ENCODE data around the gene TINAGL1. TPM values are rescaled to one million over a fixed set of nuclear protein-coding genes. Genes with fewer than 3 reads are reported as not detected.

Gene TINAGL1
- total RNA-seq, 4 donors from 2014 or later: 229 to 300 (median 272) TPM

DNA sequence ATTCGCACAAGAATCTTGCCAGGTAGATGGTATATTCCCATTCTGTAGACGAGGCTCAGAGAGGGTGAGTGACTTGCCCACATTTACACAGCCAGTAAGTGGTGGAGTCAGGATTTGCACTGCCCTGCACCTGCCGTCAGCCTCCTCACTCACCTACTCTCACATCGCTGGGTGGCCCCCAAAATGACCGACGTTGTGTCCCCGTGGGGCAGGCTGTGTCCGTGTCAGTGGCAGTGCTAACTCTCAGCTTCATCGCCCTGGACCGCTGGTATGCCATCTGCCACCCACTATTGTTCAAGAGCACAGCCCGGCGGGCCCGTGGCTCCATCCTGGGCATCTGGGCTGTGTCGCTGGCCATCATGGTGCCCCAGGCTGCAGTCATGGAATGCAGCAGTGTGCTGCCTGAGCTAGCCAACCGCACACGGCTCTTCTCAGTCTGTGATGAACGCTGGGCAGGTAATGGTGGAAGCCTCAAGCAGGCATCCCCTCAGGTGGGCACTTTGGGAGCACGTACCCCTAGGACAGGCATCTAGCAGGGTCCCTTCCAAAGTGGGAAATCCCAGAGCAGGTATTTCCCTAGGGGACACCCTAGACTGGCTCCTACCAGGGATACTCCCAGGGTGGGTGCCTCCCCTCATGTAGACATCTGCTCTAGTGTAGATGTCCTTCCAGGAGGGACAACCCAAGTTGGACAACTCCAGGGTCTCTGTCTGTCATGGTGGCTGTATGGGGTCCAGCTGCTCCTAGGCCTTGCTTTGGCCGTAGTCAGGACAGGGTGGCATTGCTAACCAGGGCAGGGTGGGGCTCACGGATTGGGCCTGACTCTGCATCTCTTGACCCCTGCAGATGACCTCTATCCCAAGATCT is 44.5 kb downstream of the TINAGL1 start:
- Histone ChIP-seq H3K27ac (no peak overlapping the region), H3K4me1 (peaks cover 4 to 13% (median 10%) of the 10 kb centered on the region in 4 donors), H3K9me3 (no peaks in the 10 kb centered on the region), H3K4me3 (no peak overlapping the region), H3K27me3 (peaks cover 20% of the 10 kb centered on the region), H3K36me3 (no peaks in the 10 kb centered on the region)
- no peak for DNase-seq
- intact Hi-C loops (cut with DNase I; ENCODE audit: low total_unique reads): no loop called here
- 80 to 93% methylated on average over 1 to 20 of the region's 20 CpGs for WGBS, 2 donors (ENCODE audit: low coverage in 1 of 2)
- in situ Hi-C loops (cut with MboI; ENCODE audit: low pct_ligation_motif_present in 1 of 4, low pct_unique_long_range_greater_than_20kb in 1 of 4, low sequenced_read_pairs in 3 of 4): no loop called here
- TF ChIP-seq EP300 (IDR thresholded peaks at IDR 0.05; ENCODE audit: low read depth) (no peak), POLR2A (IDR thresholded peaks at IDR 0.05) (no peak), POLR2AphosphoS5 (IDR thresholded peaks at IDR 0.05) (no peak)
- TF ChIP-seq, protein P1, sequence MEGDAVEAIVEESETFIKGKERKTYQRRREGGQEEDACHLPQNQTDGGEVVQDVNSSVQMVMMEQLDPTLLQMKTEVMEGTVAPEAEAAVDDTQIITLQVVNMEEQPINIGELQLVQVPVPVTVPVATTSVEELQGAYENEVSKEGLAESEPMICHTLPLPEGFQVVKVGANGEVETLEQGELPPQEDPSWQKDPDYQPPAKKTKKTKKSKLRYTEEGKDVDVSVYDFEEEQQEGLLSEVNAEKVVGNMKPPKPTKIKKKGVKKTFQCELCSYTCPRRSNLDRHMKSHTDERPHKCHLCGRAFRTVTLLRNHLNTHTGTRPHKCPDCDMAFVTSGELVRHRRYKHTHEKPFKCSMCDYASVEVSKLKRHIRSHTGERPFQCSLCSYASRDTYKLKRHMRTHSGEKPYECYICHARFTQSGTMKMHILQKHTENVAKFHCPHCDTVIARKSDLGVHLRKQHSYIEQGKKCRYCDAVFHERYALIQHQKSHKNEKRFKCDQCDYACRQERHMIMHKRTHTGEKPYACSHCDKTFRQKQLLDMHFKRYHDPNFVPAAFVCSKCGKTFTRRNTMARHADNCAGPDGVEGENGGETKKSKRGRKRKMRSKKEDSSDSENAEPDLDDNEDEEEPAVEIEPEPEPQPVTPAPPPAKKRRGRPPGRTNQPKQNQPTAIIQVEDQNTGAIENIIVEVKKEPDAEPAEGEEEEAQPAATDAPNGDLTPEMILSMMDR (IDR thresholded peaks at IDR 0.05): no peak

DNA sequence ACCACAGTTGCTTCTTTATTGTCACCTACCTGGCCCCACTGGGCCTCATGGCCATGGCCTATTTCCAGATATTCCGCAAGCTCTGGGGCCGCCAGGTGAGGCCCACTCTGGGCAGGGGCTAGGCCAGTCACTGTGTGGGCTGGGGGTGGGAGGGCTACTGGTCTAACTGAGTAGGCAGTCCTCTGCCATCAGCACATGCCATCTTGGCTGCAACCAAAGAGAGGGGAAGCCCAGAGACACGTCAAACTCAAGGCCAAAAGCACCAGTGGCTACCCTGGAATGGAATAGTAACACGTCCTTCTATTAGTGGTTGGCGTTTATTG is 45.1 kb downstream of the TINAGL1 start:
- TF ChIP-seq POLR2A (IDR thresholded peaks at IDR 0.05) (no peak), POLR2AphosphoS5 (IDR thresholded peaks at IDR 0.05) (no peak), EP300 (IDR thresholded peaks at IDR 0.05; ENCODE audit: low read depth) (no peak)
- TF ChIP-seq, protein P1 (IDR thresholded peaks at IDR 0.05): no peak
- H3K4me1 ChIP-seq: peaks cover 4 to 13% (median 10%) of the 10 kb centered on the region in 4 donors
- WGBS, 2 donors (ENCODE audit: low coverage in 1 of 2): 90% methylated on average over 5 of the region's 5 CpGs; no CpG with 5 or more reads in 1 of the 2 donors
- H3K36me3 ChIP-seq: no peaks in the 10 kb centered on the region
- DNase-seq: no peak
- no peak overlapping the region for H3K27ac ChIP-seq
- H3K4me3 ChIP-seq: no peak overlapping the region
- intact Hi-C loops (cut with DNase I; ENCODE audit: low total_unique reads): no loop called here
- in situ Hi-C loops (cut with MboI; ENCODE audit: low pct_ligation_motif_present in 1 of 4, low pct_unique_long_range_greater_than_20kb in 1 of 4, low sequenced_read_pairs in 3 of 4): no loop called here
- H3K9me3 ChIP-seq: no peaks in the 10 kb centered on the region
- H3K27me3 ChIP-seq: peaks cover 20% of the 10 kb centered on the region

DNA sequence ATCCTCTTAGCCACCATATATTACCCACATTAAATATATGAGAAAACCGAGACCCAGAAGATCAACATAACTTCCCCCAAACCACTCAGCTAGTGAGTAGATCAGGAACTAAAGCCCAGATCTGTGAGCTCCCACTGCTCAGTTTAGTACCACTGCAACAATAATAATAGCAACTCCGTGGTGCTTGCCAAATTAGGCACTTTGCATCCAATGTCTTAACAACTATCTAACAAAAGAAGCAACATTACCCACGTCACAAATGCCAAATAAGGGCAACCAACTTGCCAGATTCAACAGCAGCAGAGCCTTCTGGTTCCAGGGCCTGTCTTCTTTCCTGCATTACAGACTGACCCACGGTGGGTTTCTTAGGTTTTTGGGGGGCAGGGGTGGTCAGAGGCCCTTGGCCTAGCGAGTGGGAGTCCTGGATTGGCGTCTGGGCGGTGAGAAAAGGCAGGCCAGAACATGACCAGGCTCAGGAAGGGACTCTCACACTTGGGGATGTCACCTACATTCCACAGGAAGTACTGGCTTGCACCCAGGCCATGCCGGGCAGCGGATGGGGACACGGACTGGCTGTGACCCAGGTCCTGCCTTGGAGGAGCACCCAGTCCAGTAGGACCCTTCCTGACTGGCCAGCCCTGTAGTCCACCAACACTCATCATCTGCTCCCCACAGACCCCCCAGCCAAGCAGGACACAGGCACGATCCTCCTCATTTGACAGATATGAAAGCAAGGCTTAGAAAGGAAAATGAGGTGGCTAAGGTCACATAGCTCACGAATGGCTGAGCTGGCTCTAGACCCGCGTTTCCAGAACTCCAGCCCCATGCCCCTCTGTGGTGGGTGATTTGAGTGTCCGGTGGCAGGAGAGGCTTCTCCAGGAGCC is 45.8 kb downstream of the TINAGL1 start:
- in situ Hi-C loops (cut with MboI; ENCODE audit: low pct_ligation_motif_present in 1 of 4, low pct_unique_long_range_greater_than_20kb in 1 of 4, low sequenced_read_pairs in 3 of 4) (no loop called here), intact Hi-C loops (cut with DNase I; ENCODE audit: low total_unique reads) (no loop called here)
- Histone ChIP-seq H3K27me3 (peaks cover 15% of the 10 kb centered on the region), H3K9me3 (no peaks in the 10 kb centered on the region), H3K36me3 (no peaks in the 10 kb centered on the region), H3K4me3 (no peak overlapping the region), H3K4me1 (peaks cover 8 to 18% (median 14%) of the 10 kb centered on the region in 4 donors), H3K27ac (no peak overlapping the region)
- WGBS, 2 donors (ENCODE audit: low coverage in 1 of 2): 54 to 83% methylated on average over 3 to 15 of the region's 15 CpGs
- no peak for TF ChIP-seq EP300 (IDR thresholded peaks at IDR 0.05; ENCODE audit: low read depth)
- TF ChIP-seq, protein P1 (IDR thresholded peaks at IDR 0.05): no peak
- TF ChIP-seq POLR2AphosphoS5 (IDR thresholded peaks at IDR 0.05): no peak
- TF ChIP-seq POLR2A (IDR thresholded peaks at IDR 0.05): no peak
- DNase-seq: no peak

DNA sequence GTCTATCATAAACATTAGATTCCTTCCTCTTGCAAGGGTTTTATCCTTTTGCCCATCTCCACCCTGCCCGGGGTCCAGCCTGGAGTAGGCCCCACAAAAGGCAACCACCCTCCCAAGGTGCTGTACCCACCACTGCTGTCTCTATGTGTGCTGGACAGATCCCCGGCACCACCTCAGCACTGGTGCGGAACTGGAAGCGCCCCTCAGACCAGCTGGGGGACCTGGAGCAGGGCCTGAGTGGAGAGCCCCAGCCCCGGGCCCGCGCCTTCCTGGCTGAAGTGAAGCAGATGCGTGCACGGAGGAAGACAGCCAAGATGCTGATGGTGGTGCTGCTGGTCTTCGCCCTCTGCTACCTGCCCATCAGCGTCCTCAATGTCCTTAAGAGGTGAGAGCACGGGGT is 47.0 kb downstream of the TINAGL1 start:
- no peak for DNase-seq

More for the DNA sequence above, 47.0 kb downstream of the TINAGL1 start:
- Histone ChIP-seq H3K27me3 (peaks cover 2% of the 10 kb centered on the region), H3K4me3 (no peak overlapping the region), H3K36me3 (peaks cover 0 to 5% (median 0%) of the 10 kb centered on the region in 4 donors), H3K27ac (no peak overlapping the region), H3K9me3 (no peaks in the 10 kb centered on the region), H3K4me1 (peaks cover 7 to 18% (median 16%) of the 10 kb centered on the region in 4 donors)
- WGBS, 2 donors (ENCODE audit: low coverage in 1 of 2): 100% methylated on average over 7 of the region's 12 CpGs; no CpG with 5 or more reads in 1 of the 2 donors
- intact Hi-C loops (cut with DNase I; ENCODE audit: low total_unique reads) (no loop called here), in situ Hi-C loops (cut with MboI; ENCODE audit: low pct_ligation_motif_present in 1 of 4, low pct_unique_long_range_greater_than_20kb in 1 of 4, low sequenced_read_pairs in 3 of 4) (no loop called here)
- TF ChIP-seq POLR2A (IDR thresholded peaks at IDR 0.05) (no peak), POLR2AphosphoS5 (IDR thresholded peaks at IDR 0.05) (no peak), EP300 (IDR thresholded peaks at IDR 0.05; ENCODE audit: low read depth) (no peak)
